Mucosa of descending colon (tissue), 3 donors: ENCODE data around the gene TUBB2B. TPM values are rescaled to one million over a fixed set of nuclear protein-coding genes. Genes with fewer than 3 reads are reported as not detected.
A peak's percentile ranks its signal among the peaks of the same experiment; 100 is the strongest.
"Not testable (repeated sequence)": the region's sequence is repeated elsewhere in the genome, so short reads cannot be mapped to it uniquely, and the experiment has no call there.

ENCODE experiments used
- ATAC-seq: fragments of 200-7000 bp; cut with Tn5 transposase; one replicate; pipeline ENCODE4 v1.9.1; 2020; ENCODE audit warnings: mild to moderate bottlenecking, moderate library complexity
- DNase-seq, 3 donors: peaks; one replicate each; pipeline ENCODE4 v3.0.0-alpha.2; 2020
- H3K36me3 ChIP-seq: fragments of 200-600 bp; one replicate; pipeline ENCODE4 v1.8.0; 2021; ENCODE audit warnings: low read depth, mild to moderate bottlenecking
- H3K4me1 ChIP-seq: fragments of 200-600 bp; one replicate; pipeline ENCODE4 v1.8.0; 2021; ENCODE audit warnings: low read depth, mild to moderate bottlenecking
- H3K4me3 ChIP-seq: fragments of 200-600 bp; one replicate; pipeline ENCODE4 v1.8.0; 2021; ENCODE audit warnings: mild to moderate bottlenecking
- H3K9me3 ChIP-seq: fragments of 200-600 bp; one replicate; pipeline ENCODE4 v1.8.0; 2021; ENCODE audit warnings: mild to moderate bottlenecking
- CTCF ChIP-seq: fragments of 200-600 bp; IDR thresholded peaks from one replicate; pipeline ENCODE4 v1.8.0; 2022; ENCODE audit warnings: antibody characterized with exemption, mild to moderate bottlenecking
- intact Hi-C, 2 donors: fragments of 100-400 bp; cut with DNase I in 1 of 2; cut with micrococcal nuclease in 1 of 2; formaldehyde crosslinking; loops; one replicate each; pipeline versions ENCODE4 v1.11.0 to v1.11.1; 2022; cut with DNase I, micrococcal nuclease
- total RNA-seq, 3 donors: library from RNA; stranded (reverse); fragmentation: NEBNext Ultra II Directional in 2 of 3; extraction: Animal tissue kit (Norgen Biotek cat#: 25700) in 2 of 3; gene quantifications; one replicate each; pipeline versions ENCODE4 v1.2.1 to v1.2.4, GENCODE V29; 2021 to 2023
- donor health status: DM: no; HTN: no; CAD: no; lungs with moderate emphysema.
- donor health status: DM: no; HTN: no; CAD: no.
- donor health status: DM: no; HTN: yes; CAD: no.

TUBB2B gene
- total RNA-seq, 3 donors from 2014 or later: 0.87 to 18.5 (median 3.6) TPM

- intact Hi-C loops: no loop called here
- no peaks in the 10 kb centered on the region for H3K4me1 ChIP-seq
- no peak for DNase-seq
These were observed 40.5 kb downstream of the TUBB2B start for GRCh38 chr6:3186974-3187382.

GRCh38 chr6:3183066-3183465, 44.4 kb downstream of the TUBB2B start:
- no peaks in the 10 kb centered on the region for H3K36me3 ChIP-seq
- no peaks in the 10 kb centered on the region for H3K4me1 ChIP-seq
- TF ChIP-seq CTCF: no peak
- DNase-seq (no peak), ATAC-seq (no peak)
- intact Hi-C loops: no loop called here
- H3K4me3 ChIP-seq: no peak overlapping the region
- no peaks in the 10 kb centered on the region for H3K9me3 ChIP-seq

More at GRCh38 chr6:3186974-3187382, 40.5 kb downstream of the TUBB2B start:
- no peak for ATAC-seq
- no peak for TF ChIP-seq CTCF
- Histone ChIP-seq H3K4me3 (no peak overlapping the region), H3K36me3 (no peaks in the 10 kb centered on the region), H3K9me3 (no peaks in the 10 kb centered on the region)

- Histone ChIP-seq H3K9me3 (no peaks in the 10 kb centered on the region), H3K36me3 (no peaks in the 10 kb centered on the region), H3K4me3 (no peak overlapping the region), H3K4me1 (no peaks in the 10 kb centered on the region)
- intact Hi-C loops: no loop called here
- DNase-seq (no peak), ATAC-seq (no peak)
- TF ChIP-seq CTCF: no peak
These were observed 46.3 kb downstream of the TUBB2B start for GRCh38 chr6:3181105-3181504.

- DNase-seq, H3K4me3 ChIP-seq, intact Hi-C loops, H3K9me3 ChIP-seq, H3K36me3 ChIP-seq, H3K4me1 ChIP-seq: not testable (repeated sequence)
- peak; percentile 26 for ATAC-seq
These were observed 47.5 kb downstream of the TUBB2B start for GRCh38 chr6:3179945-3180344.

- H3K36me3 ChIP-seq, DNase-seq, H3K4me3 ChIP-seq, H3K9me3 ChIP-seq, intact Hi-C loops, H3K4me1 ChIP-seq: not testable (repeated sequence)
- peak; percentile 66 for ATAC-seq
These were observed 48.8 kb downstream of the TUBB2B start for GRCh38 chr6:3178666-3179065.

GRCh38 chr6:3176562-3177355, 50.7 kb downstream of the TUBB2B start:
- Histone ChIP-seq H3K4me3 (no peak overlapping the region), H3K36me3 (no peaks in the 10 kb centered on the region), H3K9me3 (no peaks in the 10 kb centered on the region), H3K4me1 (no peaks in the 10 kb centered on the region)
- ATAC-seq (peak; percentile 43), DNase-seq (no peak)
- intact Hi-C loops: no loop called here
- TF ChIP-seq CTCF: no peak
